HCT116 (cell line): Measurements from ENCODE around the gene SPAG5. TPM values are rescaled to one million over a fixed set of nuclear protein-coding genes. Genes with fewer than 3 reads are reported as not detected.
A peak's percentile ranks its signal among the peaks of the same experiment; 100 is the strongest.

Source experiments
- ATAC-seq: fragments of 200-7000 bp; cut with Tn5 transposase; 2 replicates; pipeline ENCODE4 v1.9.1; 2020; ENCODE audit warnings: mild to moderate bottlenecking, moderate library complexity
- Bru-seq: library from RNA; stranded (reverse); fragments of 400-500 nt; gene quantifications from one replicate; lab custom pipeline; 2021; lab: Mats Ljungman, UMichigan
- BruChase-seq, 2 experiments: library from RNA; stranded (reverse); fragments of 400-500 nt; gene quantifications; one replicate each; lab custom pipeline; 2021; lab: Mats Ljungman, UMichigan
- BruUV-seq: library from RNA; stranded (reverse); fragments of 400-500 nt; replicated peaks from 2 replicates; lab custom pipeline; 2021; lab: Mats Ljungman, UMichigan
- CTCF ChIA-PET: fragments of 300-600 bp; sonication (Branson Sonifier 250); formaldehyde crosslinking; loops from one replicate; lab custom pipeline; 2021; ENCODE audit warnings: antibody characterized with exemption; lab: Charles Lee
- POLR2A ChIA-PET: fragments of 300-600, 350-600 bp; sonication (Branson Sonifier 250); formaldehyde crosslinking; loops from one replicate; lab custom pipeline; 2021; ENCODE audit warnings: antibody characterized with exemption; lab: Charles Lee
- RAD21 ChIA-PET, 2 experiments: fragments of 300-600 bp; sonication (Branson Sonifier 250); formaldehyde crosslinking; loops; one replicate each; lab custom pipeline; 2023; ENCODE audit warnings: low total read pairs in 2 of 2; ENCODE audit not compliant: uncharacterized antibody in 2 of 2, unreplicated experiment in 2 of 2, low non-redundant PET in 1 of 2; lab: Charles Lee
- DNase-seq: peaks from one replicate; pipeline ENCODE4 v3.0.0-alpha.2; 2010; ENCODE audit warnings: low read depth, low spot score
- H2AFZ ChIP-seq: fragments of 200-600 bp; shearing (Covaris generic), sonication (generic); 2 replicates; pipeline ENCODE4 v1.6.1; 2017; ENCODE audit warnings: low read depth, mixed run types, mixed read lengths, antibody characterized with exemption, low read length; ENCODE audit not compliant: poor library complexity, severe bottlenecking
- H3K27ac ChIP-seq: 2 replicates; pipeline ENCODE4 v1.5.1; 2012; ENCODE audit warnings: low read depth, low read length
- H3K27me3 ChIP-seq: fragments of 200-600 bp; sonication (generic); 2 replicates; pipeline ENCODE4 v1.6.1; 2016; ENCODE audit warnings: mixed run types, low read length, mixed read lengths; ENCODE audit not compliant: insufficient read depth
- H3K36me3 ChIP-seq, 2 experiments: fragments of 200-500 bp in 1 of 2; fragments of 200-600 bp in 1 of 2; sonication (Bioruptor generic) in 1 of 2; sonication (generic) in 1 of 2; 2 replicates each; pipeline versions ENCODE4 v1.5.1 to v1.6.1; 2014 to 2016; ENCODE audit warnings: low read length in 2 of 2, inconsistent platforms in 1 of 2, mixed read lengths in 1 of 2, mixed run types in 1 of 2; ENCODE audit not compliant: insufficient read depth in 2 of 2, control insufficient read depth in 1 of 2
- H3K4me1 ChIP-seq, 2 experiments: fragments of 200-600 bp in 1 of 2; sonication (generic) in 1 of 2; 2 replicates each; pipeline versions ENCODE4 v1.5.1 to v1.6.1; 2012 to 2017; ENCODE audit warnings: low read length in 2 of 2, inconsistent platforms in 1 of 2, mild to moderate bottlenecking in 1 of 2, mixed read lengths in 1 of 2, mixed run types in 1 of 2, moderate library complexity in 1 of 2; ENCODE audit not compliant: insufficient read depth in 2 of 2, control insufficient read depth in 1 of 2
- H3K4me2 ChIP-seq: fragments of 200-600 bp; sonication (generic); 2 replicates; pipeline ENCODE4 v1.6.1; 2017; ENCODE audit warnings: mixed run types, low read length, mixed read lengths
- H3K4me3 ChIP-seq, 2 experiments: fragments of 200-600 bp in 1 of 2; sonication (generic) in 1 of 2; replicated peaks in 1 of 2; 2 replicates each; pipeline ENCODE4 v1.5.1; 2011 to 2016; ENCODE audit warnings: low read length in 2 of 2, control low read depth in 1 of 2, low read depth in 1 of 2, mild to moderate bottlenecking in 1 of 2, mixed read lengths in 1 of 2, mixed run types in 1 of 2
- H3K79me2 ChIP-seq: fragments of 200-600 bp; sonication (generic); 2 replicates; pipeline ENCODE4 v1.6.1; 2017; ENCODE audit warnings: mild to moderate bottlenecking, mixed run types, low read length, moderate library complexity, mixed read lengths; ENCODE audit not compliant: insufficient read depth
- H3K9ac ChIP-seq: fragments of 200-600 bp; sonication (generic); 2 replicates; pipeline ENCODE4 v1.6.1; 2016; ENCODE audit warnings: low read length, mixed read lengths
- H3K9me2 ChIP-seq: fragments of 200-600 bp; sonication (generic), shearing (Covaris generic); 2 replicates; pipeline ENCODE4 v1.6.1; 2017; ENCODE audit warnings: mixed run types, mild to moderate bottlenecking, moderate library complexity; ENCODE audit not compliant: insufficient read depth
- H3K9me3 ChIP-seq, 2 experiments: fragments of 200-500 bp in 1 of 2; fragments of 200-600 bp in 1 of 2; sonication (Bioruptor generic) in 1 of 2; sonication (generic) in 1 of 2; 2 replicates each; pipeline ENCODE4 v1.6.1; 2014 to 2017; ENCODE audit warnings: low read length in 2 of 2, mixed read lengths in 2 of 2, inconsistent platforms in 1 of 2, low read depth in 1 of 2, mild to moderate bottlenecking in 1 of 2, mixed run types in 1 of 2, moderate library complexity in 1 of 2; ENCODE audit not compliant: control insufficient read depth in 1 of 2, insufficient read depth in 1 of 2
- H4K20me1 ChIP-seq: fragments of 200-600 bp; sonication (generic), shearing (Covaris generic); 2 replicates; pipeline ENCODE4 v1.6.1; 2017; ENCODE audit warnings: mixed run types, mild to moderate bottlenecking, moderate library complexity; ENCODE audit not compliant: insufficient read depth
- CEBPB ChIP-seq: IDR thresholded peaks from 2 replicates; pipeline ENCODE4 v1.6.1; 2012; ENCODE audit warnings: low read depth
- EGR1 ChIP-seq: IDR thresholded peaks from 2 replicates; pipeline ENCODE4 v1.6.1; 2012; ENCODE audit warnings: low read depth
- EZH2 ChIP-seq: fragments of 200-600 bp; sonication (generic); IDR thresholded peaks from 2 replicates; pipeline ENCODE4 v1.6.1; 2017; ENCODE audit warnings: antibody characterized with exemption, mixed run types
- FOSL1 ChIP-seq: IDR thresholded peaks from 2 replicates; pipeline ENCODE4 v1.6.1; 2012; ENCODE audit warnings: low read depth
- POLR2A ChIP-seq: IDR thresholded peaks from 2 replicates; pipeline ENCODE4 v1.7.0; 2011; ENCODE audit warnings: borderline replicate concordance; ENCODE audit not compliant: insufficient read depth, insufficient read length; ENCODE audit errors: extremely low read depth
- POLR2AphosphoS5 ChIP-seq: IDR thresholded peaks from 2 replicates; pipeline ENCODE4 v1.6.1; 2011; ENCODE audit warnings: mild to moderate bottlenecking, low read depth, low read length, moderate library complexity
- SIN3A ChIP-seq: IDR thresholded peaks from 2 replicates; pipeline ENCODE4 v1.6.1; 2012; ENCODE audit warnings: low read depth
- SP1 ChIP-seq: IDR thresholded peaks from 2 replicates; pipeline ENCODE4 v1.6.1; 2012; ENCODE audit warnings: low read depth
- SRF ChIP-seq: IDR thresholded peaks from 2 replicates; pipeline ENCODE4 v1.6.1; 2012; ENCODE audit warnings: low read depth
- TCF7L2 ChIP-seq: IDR thresholded peaks from 2 replicates; pipeline ENCODE4 v1.7.0; 2011; ENCODE audit warnings: borderline replicate concordance, inconsistent platforms; ENCODE audit not compliant: insufficient read depth, insufficient read length; ENCODE audit errors: extremely low read depth
- YY1 ChIP-seq: IDR thresholded peaks from 2 replicates; pipeline ENCODE4 v1.6.1; 2011; ENCODE audit warnings: low read length, low read depth, moderate library complexity, mild to moderate bottlenecking; ENCODE audit not compliant: insufficient replicate concordance; ENCODE audit errors: extremely low read depth
- ZNF274 ChIP-seq: fragments of 200-500 bp; sonication (Bioruptor generic); IDR thresholded peaks from 2 replicates; pipeline ENCODE4 v1.6.1; 2014; ENCODE audit warnings: mild to moderate bottlenecking, low read depth, low read length, inconsistent platforms
- intact Hi-C: fragments of 100-400 bp; cut with micrococcal nuclease; formaldehyde crosslinking; loops from 2 replicates; pipeline ENCODE4 v1.10.0; 2022
- long read RNA-seq: library from polyadenylated mRNA; unstranded; transcript quantifications from one replicate; pipeline ENCODE4 v2.0.0, GENCODE V29; 2021; ENCODE audit not compliant: unreplicated experiment
- polyA plus RNA-seq: library from polyadenylated mRNA; unstranded; fragments of >200 nt; gene quantifications from 2 replicates; pipeline ENCODE4 v1.2.1, GENCODE V29; 2012; ENCODE audit warnings: missing spikeins
- total RNA-seq: library from RNA; stranded (reverse); gene quantifications from one replicate; pipeline ENCODE4 v1.2.1, GENCODE V29; 2021; ENCODE audit not compliant: unreplicated experiment
- TF ChIP-seq, protein P1 (sequence below): IDR thresholded peaks from 2 replicates; pipeline ENCODE4 v1.6.1; 2012
- TF ChIP-seq, protein P2 (sequence below): IDR thresholded peaks from 2 replicates; pipeline ENCODE4 v1.6.1; 2012; ENCODE audit warnings: low read depth
- TF ChIP-seq, protein P3 (sequence below), 3 experiments: fragments of 200-600 bp in 1 of 3; sonication (generic) in 1 of 3; IDR thresholded peaks in 2 of 3; conservative IDR thresholded peaks in 1 of 3; 2 replicates each; pipeline ENCODE4 v1.5.1; 2012 to 2017; ENCODE audit warnings: low read depth in 2 of 3, low read length in 2 of 3, antibody characterized with exemption in 1 of 3, borderline replicate concordance in 1 of 3, control low read depth in 1 of 3, mild to moderate bottlenecking in 1 of 3, mixed read lengths in 1 of 3, mixed run types in 1 of 3, moderate library complexity in 1 of 3; ENCODE audit not compliant: insufficient read depth in 1 of 3

The SPAG5 gene, protein sequence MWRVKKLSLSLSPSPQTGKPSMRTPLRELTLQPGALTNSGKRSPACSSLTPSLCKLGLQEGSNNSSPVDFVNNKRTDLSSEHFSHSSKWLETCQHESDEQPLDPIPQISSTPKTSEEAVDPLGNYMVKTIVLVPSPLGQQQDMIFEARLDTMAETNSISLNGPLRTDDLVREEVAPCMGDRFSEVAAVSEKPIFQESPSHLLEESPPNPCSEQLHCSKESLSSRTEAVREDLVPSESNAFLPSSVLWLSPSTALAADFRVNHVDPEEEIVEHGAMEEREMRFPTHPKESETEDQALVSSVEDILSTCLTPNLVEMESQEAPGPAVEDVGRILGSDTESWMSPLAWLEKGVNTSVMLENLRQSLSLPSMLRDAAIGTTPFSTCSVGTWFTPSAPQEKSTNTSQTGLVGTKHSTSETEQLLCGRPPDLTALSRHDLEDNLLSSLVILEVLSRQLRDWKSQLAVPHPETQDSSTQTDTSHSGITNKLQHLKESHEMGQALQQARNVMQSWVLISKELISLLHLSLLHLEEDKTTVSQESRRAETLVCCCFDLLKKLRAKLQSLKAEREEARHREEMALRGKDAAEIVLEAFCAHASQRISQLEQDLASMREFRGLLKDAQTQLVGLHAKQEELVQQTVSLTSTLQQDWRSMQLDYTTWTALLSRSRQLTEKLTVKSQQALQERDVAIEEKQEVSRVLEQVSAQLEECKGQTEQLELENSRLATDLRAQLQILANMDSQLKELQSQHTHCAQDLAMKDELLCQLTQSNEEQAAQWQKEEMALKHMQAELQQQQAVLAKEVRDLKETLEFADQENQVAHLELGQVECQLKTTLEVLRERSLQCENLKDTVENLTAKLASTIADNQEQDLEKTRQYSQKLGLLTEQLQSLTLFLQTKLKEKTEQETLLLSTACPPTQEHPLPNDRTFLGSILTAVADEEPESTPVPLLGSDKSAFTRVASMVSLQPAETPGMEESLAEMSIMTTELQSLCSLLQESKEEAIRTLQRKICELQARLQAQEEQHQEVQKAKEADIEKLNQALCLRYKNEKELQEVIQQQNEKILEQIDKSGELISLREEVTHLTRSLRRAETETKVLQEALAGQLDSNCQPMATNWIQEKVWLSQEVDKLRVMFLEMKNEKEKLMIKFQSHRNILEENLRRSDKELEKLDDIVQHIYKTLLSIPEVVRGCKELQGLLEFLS
- 94.9 TPM for total RNA-seq
- polyA plus RNA-seq = 77.7 and 92.1 TPM in 2 replicates
- percentile 71 among the genes with signal in this experiment for Bru-seq, nascent RNA
- BruChase-seq, experiment 1, labeled RNA remaining after a 6-hour chase = percentile 91 among the genes with signal in this experiment
- BruChase-seq, experiment 2, labeled RNA remaining after a 2-hour chase = percentile 85 among the genes with signal in this experiment
- long read RNA-seq, full-length matches to known transcripts = 65 of 110 reads
- long read RNA-seq, partial matches to known transcripts = 20 of 110 reads
- long read RNA-seq, other reads (novel, unspliced or antisense) = 25 of 110 reads

DNA sequence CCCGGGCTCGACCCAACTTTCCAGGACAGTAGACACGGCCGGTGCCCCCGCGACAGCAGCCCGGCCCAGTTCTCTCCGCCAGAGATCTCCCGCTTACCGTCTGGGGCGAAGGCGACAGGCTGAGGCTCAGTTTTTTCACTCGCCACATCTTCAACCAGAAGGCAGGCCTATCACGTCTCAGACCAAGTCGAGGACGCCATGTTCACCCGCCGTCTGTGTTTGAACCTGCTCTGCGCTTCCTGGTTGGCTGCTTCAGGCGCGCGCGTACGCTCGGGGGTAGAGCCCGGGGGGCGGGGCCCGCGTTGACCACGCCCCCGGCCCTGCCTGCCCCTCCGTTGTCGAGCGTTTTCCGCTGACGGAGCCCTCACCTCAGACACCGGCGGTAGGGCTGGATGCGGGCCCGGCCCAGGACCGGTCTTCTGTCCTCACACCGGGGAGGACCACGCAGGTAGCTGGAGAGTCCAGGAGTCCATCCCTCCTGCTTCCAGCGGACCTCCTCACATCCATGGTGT lies at the start of gene SPAG5:
TSS of gene SPAG5 (minus strand) at position 227 of the 512 bp plus-strand sequence. CDS start at position 148, 79 bp downstream.
- ChIA-PET CTCF (interaction anchor here (0.8 to 1.1 kb wide), 3 partner anchors 12 to 48 kb away, joined by 3 to 4 read pairs (median 3); no protein-coding TSS in a partner anchor), RAD21 (no interaction called here), POLR2A (interaction anchor here (0.7 to 1.1 kb wide), 2 partner anchors 27 to 121 kb away, joined by 3 to 5 read pairs; partner anchors contain the start of genes PIGS and RPL23A)
- ATAC-seq = peak; percentile 91
- no peak within 1 kb of the TSS for H2AFZ ChIP-seq
- peak within 1 kb of the TSS; percentile 80 for H3K27ac ChIP-seq
- peaks cover 0 to 4% of the 10 kb centered on the region in 2 experiments; a peak in 2 of 4 replicates for H3K36me3 ChIP-seq
- H4K20me1 ChIP-seq = no peaks in the 10 kb centered on the region
- intact Hi-C loops = no loop called here
- no peaks in the 10 kb centered on the region for H3K9me3 ChIP-seq
- no peaks in the 10 kb centered on the region for H3K9me2 ChIP-seq
- peak; percentile 81 for DNase-seq
- no peaks in the 10 kb centered on the region for H3K27me3 ChIP-seq
- H3K79me2 ChIP-seq = peaks cover 37% of the 10 kb centered on the region
- no TSS peak for BruUV-seq
- peaks cover 4 to 22% of the 10 kb centered on the region in 2 experiments; a peak in 2 of 4 replicates for H3K4me1 ChIP-seq
- H3K4me3 ChIP-seq = peak within 1 kb of the TSS; percentile 93 to 97
- H3K4me2 ChIP-seq = peak within 1 kb of the TSS; percentile 97
- H3K9ac ChIP-seq = peak within 1 kb of the TSS; percentile 92
- TF ChIP-seq SP1 = peak; percentile 74
- TF ChIP-seq, protein P1, sequence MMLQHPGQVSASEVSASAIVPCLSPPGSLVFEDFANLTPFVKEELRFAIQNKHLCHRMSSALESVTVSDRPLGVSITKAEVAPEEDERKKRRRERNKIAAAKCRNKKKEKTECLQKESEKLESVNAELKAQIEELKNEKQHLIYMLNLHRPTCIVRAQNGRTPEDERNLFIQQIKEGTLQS = no peak
- no peak for TF ChIP-seq FOSL1
- peak; percentile 70 for TF ChIP-seq POLR2A
- TF ChIP-seq SIN3A = peak; percentile 58
- TF ChIP-seq YY1 = peak; percentile 86
- no peak for TF ChIP-seq CEBPB
- peak; percentile 73 for TF ChIP-seq TCF7L2
- no peak for TF ChIP-seq SRF
- no peak for TF ChIP-seq EGR1
- peak; percentile 78 for TF ChIP-seq POLR2AphosphoS5
- TF ChIP-seq, protein P2, sequence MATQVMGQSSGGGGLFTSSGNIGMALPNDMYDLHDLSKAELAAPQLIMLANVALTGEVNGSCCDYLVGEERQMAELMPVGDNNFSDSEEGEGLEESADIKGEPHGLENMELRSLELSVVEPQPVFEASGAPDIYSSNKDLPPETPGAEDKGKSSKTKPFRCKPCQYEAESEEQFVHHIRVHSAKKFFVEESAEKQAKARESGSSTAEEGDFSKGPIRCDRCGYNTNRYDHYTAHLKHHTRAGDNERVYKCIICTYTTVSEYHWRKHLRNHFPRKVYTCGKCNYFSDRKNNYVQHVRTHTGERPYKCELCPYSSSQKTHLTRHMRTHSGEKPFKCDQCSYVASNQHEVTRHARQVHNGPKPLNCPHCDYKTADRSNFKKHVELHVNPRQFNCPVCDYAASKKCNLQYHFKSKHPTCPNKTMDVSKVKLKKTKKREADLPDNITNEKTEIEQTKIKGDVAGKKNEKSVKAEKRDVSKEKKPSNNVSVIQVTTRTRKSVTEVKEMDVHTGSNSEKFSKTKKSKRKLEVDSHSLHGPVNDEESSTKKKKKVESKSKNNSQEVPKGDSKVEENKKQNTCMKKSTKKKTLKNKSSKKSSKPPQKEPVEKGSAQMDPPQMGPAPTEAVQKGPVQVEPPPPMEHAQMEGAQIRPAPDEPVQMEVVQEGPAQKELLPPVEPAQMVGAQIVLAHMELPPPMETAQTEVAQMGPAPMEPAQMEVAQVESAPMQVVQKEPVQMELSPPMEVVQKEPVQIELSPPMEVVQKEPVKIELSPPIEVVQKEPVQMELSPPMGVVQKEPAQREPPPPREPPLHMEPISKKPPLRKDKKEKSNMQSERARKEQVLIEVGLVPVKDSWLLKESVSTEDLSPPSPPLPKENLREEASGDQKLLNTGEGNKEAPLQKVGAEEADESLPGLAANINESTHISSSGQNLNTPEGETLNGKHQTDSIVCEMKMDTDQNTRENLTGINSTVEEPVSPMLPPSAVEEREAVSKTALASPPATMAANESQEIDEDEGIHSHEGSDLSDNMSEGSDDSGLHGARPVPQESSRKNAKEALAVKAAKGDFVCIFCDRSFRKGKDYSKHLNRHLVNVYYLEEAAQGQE = no peak
- TF ChIP-seq EZH2 = no peak
- TF ChIP-seq ZNF274 = no peak
- TF ChIP-seq, protein P3, sequence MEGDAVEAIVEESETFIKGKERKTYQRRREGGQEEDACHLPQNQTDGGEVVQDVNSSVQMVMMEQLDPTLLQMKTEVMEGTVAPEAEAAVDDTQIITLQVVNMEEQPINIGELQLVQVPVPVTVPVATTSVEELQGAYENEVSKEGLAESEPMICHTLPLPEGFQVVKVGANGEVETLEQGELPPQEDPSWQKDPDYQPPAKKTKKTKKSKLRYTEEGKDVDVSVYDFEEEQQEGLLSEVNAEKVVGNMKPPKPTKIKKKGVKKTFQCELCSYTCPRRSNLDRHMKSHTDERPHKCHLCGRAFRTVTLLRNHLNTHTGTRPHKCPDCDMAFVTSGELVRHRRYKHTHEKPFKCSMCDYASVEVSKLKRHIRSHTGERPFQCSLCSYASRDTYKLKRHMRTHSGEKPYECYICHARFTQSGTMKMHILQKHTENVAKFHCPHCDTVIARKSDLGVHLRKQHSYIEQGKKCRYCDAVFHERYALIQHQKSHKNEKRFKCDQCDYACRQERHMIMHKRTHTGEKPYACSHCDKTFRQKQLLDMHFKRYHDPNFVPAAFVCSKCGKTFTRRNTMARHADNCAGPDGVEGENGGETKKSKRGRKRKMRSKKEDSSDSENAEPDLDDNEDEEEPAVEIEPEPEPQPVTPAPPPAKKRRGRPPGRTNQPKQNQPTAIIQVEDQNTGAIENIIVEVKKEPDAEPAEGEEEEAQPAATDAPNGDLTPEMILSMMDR (IDR thresholded peaks at IDR 0.05 in 2 of 3, conservative IDR thresholded peaks at IDR 0.05 in 1 of 3; ENCODE audit: borderline replicate concordance in 1 of 3, insufficient read depth in 1 of 3, low read depth in 2 of 3, low read length in 2 of 3) = no peak
